ENCODE measurements around the gene FHAD1. TPM values are rescaled to one million over a fixed set of nuclear protein-coding genes. Genes with fewer than 3 reads are reported as not detected.

Gene FHAD1
- total RNA-seq, 1 experiment from 2014 or later = 0.15 TPM

- DNase-seq (ENCODE audit: low spot score) = no peak
Observed at GRCh38 chr1:15248216-15248615, 1.2 kb downstream of the FHAD1 start.

GRCh38 chr1:15249081-15249480 lies 2.1 kb downstream of the FHAD1 start:
- no peak for DNase-seq (ENCODE audit: low spot score)

- DNase-seq (ENCODE audit: low spot score) = no peak
Observed at GRCh38 chr1:15251857-15252835, 5.1 kb downstream of the FHAD1 start.

GRCh38 chr1:15254559-15254958 lies 7.5 kb downstream of the FHAD1 start:
- DNase-seq (ENCODE audit: low spot score) = no peak

- no peak for DNase-seq (ENCODE audit: low spot score)
Observed at GRCh38 chr1:15255582-15256149, 8.6 kb downstream of the FHAD1 start.

GRCh38 chr1:15256584-15256983 lies 9.6 kb downstream of the FHAD1 start:
- no peak for DNase-seq (ENCODE audit: low spot score)

GRCh38 chr1:15257309-15257708 lies 10.3 kb downstream of the FHAD1 start:
- no peak for DNase-seq (ENCODE audit: low spot score)

- no peak for DNase-seq (ENCODE audit: low spot score)
Observed at GRCh38 chr1:15258833-15259621, 12.0 kb downstream of the FHAD1 start.

- DNase-seq (ENCODE audit: low spot score) = no peak
Observed at GRCh38 chr1:15259622-15260007, 12.6 kb downstream of the FHAD1 start.

GRCh38 chr1:15260418-15261154 lies 13.6 kb downstream of the FHAD1 start:
- DNase-seq (ENCODE audit: low spot score) = no peak

- peak; percentile 57 for DNase-seq (ENCODE audit: low spot score)
Observed at GRCh38 chr1:15261155-15262002, 14.4 kb downstream of the FHAD1 start.

GRCh38 chr1:15262003-15262377 lies 15.0 kb downstream of the FHAD1 start:
- no peak for DNase-seq (ENCODE audit: low spot score)

GRCh38 chr1:15262706-15263105 lies 15.7 kb downstream of the FHAD1 start:
- DNase-seq (ENCODE audit: low spot score) = no peak

- no peak for DNase-seq (ENCODE audit: low spot score)
Observed at GRCh38 chr1:15264769-15265168, 17.7 kb downstream of the FHAD1 start.

- no peak for DNase-seq (ENCODE audit: low spot score)
Observed at GRCh38 chr1:15271196-15271595, 24.2 kb downstream of the FHAD1 start.

- peak; percentile 91 for DNase-seq (ENCODE audit: low spot score)
Observed at GRCh38 chr1:15272009-15272781, 25.2 kb downstream of the FHAD1 start.

- no peak for DNase-seq (ENCODE audit: low spot score)
Observed at GRCh38 chr1:15272782-15273127, 25.7 kb downstream of the FHAD1 start.

- no peak for DNase-seq (ENCODE audit: low spot score)
Observed at GRCh38 chr1:15273274-15273673, 26.3 kb downstream of the FHAD1 start.

GRCh38 chr1:15275921-15276683 lies 29.1 kb downstream of the FHAD1 start:
- no peak for DNase-seq (ENCODE audit: low spot score)

Measured in HT-29 (cell line).